Smooth muscle cell of the umbilical artery (primary cell): Measurements from ENCODE around the gene NCDN. TPM values are rescaled to one million over a fixed set of nuclear protein-coding genes. Genes with fewer than 3 reads are reported as not detected.

Experiments
- total RNA-seq: library from RNA; depleted of rRNA; stranded (reverse); fragments of >200 nt; gene quantifications from 2 replicates; pipeline ENCODE4 v1.2.3, GENCODE V29; 2014

NCDN gene, protein sequence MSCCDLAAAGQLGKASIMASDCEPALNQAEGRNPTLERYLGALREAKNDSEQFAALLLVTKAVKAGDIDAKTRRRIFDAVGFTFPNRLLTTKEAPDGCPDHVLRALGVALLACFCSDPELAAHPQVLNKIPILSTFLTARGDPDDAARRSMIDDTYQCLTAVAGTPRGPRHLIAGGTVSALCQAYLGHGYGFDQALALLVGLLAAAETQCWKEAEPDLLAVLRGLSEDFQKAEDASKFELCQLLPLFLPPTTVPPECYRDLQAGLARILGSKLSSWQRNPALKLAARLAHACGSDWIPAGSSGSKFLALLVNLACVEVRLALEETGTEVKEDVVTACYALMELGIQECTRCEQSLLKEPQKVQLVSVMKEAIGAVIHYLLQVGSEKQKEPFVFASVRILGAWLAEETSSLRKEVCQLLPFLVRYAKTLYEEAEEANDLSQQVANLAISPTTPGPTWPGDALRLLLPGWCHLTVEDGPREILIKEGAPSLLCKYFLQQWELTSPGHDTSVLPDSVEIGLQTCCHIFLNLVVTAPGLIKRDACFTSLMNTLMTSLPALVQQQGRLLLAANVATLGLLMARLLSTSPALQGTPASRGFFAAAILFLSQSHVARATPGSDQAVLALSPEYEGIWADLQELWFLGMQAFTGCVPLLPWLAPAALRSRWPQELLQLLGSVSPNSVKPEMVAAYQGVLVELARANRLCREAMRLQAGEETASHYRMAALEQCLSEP
- total RNA-seq: 24.9 and 42.5 TPM in 2 replicates

DNA sequence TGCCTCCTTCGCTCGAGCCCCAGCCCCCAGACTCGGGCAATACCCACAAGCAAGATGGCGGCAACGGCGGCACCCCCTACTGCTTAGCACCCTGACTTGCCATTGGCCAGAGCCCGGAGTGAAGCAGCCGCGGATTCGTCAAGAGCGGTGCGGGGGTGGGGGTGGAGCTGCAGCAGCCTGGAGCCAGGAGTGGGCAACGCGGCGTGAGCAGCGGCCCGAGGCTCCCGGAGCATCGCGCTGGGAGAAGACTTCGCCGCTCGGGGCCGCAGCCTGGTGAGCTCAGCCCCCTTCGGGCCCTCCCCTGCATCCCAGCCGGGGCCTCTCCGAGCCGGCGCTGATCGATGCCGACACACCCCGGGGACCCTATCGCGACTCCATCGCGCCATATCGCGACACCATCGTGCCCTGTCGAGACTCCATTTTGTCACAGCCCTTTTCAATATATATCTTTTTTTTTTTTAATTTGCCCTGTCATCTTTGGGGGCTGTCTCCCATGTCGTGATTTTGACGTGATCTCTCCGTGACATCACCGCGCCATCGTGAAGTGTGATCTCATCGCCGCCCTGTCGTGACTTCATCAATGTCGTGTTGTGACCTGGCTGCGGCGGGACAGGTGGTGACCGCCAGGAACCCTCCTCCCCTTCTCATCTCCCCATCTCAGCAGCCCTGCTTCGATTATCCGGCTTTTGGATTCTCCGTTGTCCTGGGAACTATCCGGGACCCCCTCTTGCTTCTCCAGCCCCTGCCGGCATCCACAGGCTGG lies at the start of gene NCDN:
Gene NCDN, plus strand, starts transcription at position 189 of the 763 bp plus-strand sequence. Its CDS starts 392 bp downstream, at position 581.

DNA sequence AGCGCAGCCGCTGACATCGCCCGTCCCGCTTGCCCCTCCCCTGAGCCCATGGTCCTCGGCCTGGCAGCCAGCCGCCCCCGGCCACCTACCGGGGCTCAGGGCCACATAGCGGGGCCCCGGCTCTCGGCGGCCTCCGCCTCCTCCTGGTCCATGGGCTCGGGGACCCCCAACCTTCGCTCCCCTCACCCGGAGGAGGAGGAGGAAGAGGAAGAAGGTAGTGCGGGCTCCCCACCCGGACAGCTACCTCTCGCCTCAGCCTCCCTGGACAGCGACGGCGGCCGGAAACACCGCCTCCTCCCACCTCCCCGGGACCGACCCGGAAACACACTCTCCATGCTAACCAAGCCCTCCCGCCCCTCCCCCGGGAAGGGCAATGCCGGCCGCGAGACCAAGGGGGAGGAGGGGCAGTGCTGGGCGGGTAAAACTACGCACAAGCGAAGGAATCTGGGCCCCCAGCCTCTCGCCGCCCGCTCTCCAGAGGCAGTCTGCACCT lies 435 bp upstream of the NCDN start, which contains the start of gene KIAA0319L:
Gene KIAA0319L, minus strand, starts transcription at position 286 of the 493 bp plus-strand sequence. CDS start 2,912 bp downstream, outside the sequence.

DNA sequence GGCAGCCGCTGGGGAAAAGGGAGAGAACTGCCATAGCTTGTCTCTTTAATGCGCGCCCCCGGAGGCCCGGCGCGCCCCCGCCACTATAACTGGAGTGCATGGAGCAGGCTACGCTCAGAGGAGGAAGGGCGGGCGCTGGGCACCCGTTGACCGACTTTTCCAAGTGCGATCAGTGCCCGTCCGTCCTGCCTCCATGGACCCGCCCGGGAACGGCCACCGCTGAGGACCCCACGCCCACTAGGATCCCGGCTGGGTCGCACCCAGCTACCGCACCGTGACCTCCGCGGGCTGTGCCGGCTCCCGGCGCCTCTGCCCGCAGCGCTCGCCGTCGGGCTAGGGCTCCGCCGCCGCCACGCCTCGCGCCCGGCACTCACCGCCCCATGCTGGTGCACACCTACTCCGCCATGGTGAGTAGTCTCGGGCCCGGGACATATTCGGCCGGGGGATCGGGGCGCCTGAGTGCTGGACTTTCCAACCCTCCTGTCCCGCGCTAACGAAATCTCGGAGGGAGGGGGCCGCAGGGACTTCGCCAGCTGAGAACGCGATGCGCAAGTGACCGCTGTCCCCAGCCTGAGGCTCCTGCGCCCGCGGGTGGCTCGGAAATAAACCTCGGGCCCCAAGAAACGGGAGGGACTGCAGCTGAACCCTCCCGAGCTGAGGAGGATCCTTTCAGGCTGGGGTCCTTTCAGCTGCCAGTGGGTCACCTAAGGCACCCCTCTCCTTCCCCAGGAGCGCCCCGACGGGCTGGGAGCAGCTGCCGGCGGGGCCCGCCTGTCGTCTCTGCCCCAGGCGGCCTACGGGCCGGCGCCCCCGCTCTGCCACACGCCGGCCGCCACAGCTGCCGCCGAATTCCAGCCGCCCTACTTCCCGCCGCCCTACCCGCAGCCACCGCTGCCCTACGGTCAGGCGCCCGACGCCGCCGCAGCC lies 15.9 kb downstream of the NCDN start, which contains the start of gene TFAP2E:
Gene TFAP2E, plus strand, starts transcription at position 117 of the 927 bp plus-strand sequence. Its CDS starts 264 bp downstream, at position 381.

Other genes with a start within 250 kb of the NCDN start
- 91.8 and 96.3 TPM in 2 replicates for gene KIAA0319L, start 396 bp upstream of the NCDN start, total RNA-seq
- gene TFAP2E, start 15.5 kb downstream of the NCDN start, total RNA-seq: under 0.01 and 0.42 TPM in 2 replicates
- gene PSMB2, start 83.7 kb downstream of the NCDN start, total RNA-seq: 14.8 and 30.8 TPM in 2 replicates
- gene C1orf216, start 161.1 kb downstream of the NCDN start, total RNA-seq: 20.2 and 20.8 TPM in 2 replicates
- gene CLSPN, start 212.2 kb downstream of the NCDN start, total RNA-seq: 1.5 and 17.9 TPM in 2 replicates